ENCODE measurements around the gene C1QL2.

C1QL2 gene

DNA sequence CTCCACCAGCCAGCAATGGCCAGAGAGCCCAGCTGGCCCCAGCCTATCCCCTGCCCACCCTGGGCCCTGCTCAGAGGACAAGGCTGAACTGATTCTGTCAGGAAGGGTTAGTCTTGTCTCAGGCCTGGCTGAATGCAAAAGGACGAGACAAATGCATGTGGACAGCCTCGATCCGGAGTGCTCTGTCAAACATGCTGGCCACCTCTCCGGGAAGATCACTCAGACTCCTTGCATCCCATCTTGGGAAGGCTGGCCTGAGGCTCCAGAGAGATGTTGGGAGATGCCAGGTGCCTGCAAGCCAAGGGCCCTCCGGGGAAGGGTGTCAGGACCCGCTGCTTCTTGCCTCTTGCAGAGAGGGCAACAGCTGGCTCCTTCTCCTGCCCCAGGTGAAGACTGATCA lies 20.2 kb upstream of the C1QL2 start:
- DNase-seq: no peak

GRCh38 chr2:119177838-119178190 lies 19.3 kb upstream of the C1QL2 start:
- peak in 1 of 2 experiments; percentile 16 for DNase-seq

DNA sequence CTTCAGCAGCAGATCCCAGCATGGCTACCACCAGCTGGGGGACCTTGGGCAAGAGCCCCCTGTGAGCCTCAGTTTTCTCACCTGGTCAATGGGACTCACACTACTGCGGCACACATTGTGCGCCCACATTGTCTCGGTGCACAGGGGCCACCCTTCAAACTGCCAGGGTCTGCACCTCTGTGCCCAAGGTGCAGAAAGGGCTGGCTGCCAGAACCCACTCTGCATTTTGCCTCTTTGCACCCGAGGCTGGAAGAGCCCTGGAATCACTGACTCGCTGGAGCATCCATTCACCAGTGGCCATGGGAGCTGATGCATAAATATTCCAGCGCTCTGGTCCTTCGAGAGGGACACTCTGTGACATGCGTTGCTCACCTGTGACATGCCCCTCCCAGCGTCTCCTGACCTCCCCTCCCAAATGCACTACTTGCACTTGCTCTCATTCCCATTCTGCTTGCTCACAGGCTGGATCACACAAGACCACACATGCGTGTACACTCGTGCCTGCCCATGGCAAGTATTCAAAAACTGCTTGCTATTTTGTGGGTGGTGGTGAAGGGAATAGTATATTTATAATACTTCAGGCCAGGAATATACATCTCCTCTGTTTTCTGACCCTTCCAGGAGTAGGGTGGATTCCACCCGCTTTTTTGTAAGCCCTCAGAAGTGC lies 18.8 kb upstream of the C1QL2 start:
- DNase-seq: no peak

DNA sequence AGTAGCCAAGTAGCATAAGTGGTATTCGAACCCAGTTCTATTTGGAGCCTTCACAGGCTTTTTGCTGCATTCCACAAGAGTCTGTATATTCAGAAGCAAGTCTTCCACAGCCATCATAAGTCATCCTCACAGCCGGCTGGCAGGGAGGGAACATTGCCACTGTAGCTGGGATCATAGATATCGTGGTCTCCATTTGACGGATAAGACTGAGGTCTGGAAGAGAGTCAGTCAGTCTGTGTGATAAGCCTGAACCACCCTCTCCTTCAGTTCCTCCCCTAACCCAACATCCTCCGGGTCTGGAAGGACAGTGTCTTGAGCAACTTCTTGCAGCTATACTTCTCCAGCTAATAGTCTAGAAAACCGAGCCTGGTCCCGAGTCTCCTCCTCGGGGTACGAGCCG lies 17.0 kb upstream of the C1QL2 start:
- DNase-seq: no peak

DNA sequence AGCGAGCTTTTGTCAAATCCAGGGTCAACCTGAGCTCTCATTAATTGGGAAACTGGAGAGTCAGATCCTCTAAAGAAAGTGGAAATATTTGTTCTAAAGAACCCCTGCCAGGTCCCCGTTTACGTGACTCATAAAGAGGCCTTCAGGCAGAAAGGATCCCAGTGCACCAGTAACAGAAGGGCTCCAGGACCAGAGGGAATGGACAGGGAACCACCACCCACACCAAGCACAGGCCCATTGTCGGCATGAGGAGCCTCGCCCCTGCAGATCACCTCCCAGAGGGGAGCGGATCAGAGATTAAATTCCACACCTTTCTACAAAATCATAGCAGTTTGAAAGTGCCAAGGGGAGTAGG lies 16.4 kb upstream of the C1QL2 start:
- DNase-seq: no peak

DNA sequence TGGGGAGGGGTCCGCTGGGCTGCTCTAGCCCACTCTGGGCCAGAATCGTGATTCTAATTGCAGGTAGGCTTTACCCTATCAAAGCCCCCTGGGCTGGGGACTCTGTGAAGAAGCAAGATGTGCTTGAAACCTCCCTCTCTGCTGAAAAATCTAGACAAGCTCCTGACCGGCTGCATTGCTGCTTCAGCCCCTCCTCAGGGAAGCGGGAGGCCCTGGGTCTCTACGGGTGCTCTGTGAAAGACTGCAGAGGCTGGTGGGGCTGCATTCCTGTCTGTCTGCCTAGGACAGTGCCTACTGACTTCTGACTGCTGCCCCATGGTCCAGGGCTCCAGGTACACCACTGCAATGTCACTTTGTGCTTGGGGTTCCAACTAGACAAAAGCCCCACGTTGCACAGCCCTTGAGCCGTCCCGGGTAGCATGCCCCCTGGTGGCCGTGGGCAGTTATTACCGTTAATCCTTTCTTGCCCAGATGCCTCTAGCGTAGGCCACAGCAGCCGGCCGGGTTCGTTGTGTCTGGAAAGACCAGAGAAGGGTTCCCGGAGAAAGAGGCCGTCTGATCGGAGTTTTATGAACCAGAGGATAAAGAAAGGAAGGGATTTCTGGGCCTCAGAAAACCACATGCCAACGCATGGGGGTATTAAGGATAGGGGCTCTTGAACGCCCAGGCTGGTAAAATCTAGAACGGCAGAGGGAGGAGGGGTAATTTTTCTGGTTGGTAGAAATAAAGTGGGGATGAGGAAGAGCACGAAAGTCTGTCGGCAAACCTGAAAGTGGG lies 15.9 kb upstream of the C1QL2 start:
- peak; percentile 18 to 35 for DNase-seq

- no peak for DNase-seq
These were observed 15.1 kb upstream of the C1QL2 start for GRCh38 chr2:119173556-119174060.

DNA sequence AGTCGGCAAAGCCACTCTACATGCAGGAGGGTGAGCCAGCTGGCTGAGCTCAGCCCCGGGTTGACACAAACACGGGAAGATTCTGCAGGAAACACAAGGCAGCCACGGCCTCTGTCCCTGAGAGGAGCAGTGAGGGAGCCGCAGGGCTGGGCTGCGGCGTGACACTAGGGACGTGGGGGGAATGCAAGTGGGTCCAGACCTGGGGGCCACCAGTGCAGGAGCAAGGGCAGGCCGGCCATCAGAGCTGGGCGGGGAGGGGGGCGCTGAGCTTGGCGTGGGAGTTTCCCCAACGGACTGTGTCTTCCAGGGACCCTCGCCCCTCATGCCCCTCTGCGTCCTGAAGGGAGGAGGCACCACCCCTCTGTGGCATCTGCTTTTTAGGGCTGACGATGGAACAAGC lies 12.0 kb upstream of the C1QL2 start:
- no peak for DNase-seq

DNA sequence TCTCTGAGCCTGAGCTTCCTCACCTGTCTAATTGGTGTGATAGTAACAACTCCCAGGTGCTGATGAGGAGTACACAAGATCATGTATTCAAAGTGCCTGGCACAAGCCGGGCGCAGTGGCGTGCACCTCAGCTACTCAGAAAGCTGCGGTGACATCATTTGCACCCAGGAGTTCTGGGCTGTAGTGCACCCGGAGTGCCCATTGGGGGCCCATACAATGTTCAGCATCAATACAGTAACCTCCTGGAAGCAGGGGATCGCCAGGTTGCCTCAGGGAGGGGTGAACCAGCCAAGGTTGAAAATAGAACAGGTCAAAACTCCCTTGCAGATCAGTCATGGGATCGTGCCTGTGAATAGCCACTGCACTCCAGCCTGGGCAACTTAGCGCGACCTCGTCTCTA lies 11.2 kb upstream of the C1QL2 start:
- no peak for DNase-seq

DNA sequence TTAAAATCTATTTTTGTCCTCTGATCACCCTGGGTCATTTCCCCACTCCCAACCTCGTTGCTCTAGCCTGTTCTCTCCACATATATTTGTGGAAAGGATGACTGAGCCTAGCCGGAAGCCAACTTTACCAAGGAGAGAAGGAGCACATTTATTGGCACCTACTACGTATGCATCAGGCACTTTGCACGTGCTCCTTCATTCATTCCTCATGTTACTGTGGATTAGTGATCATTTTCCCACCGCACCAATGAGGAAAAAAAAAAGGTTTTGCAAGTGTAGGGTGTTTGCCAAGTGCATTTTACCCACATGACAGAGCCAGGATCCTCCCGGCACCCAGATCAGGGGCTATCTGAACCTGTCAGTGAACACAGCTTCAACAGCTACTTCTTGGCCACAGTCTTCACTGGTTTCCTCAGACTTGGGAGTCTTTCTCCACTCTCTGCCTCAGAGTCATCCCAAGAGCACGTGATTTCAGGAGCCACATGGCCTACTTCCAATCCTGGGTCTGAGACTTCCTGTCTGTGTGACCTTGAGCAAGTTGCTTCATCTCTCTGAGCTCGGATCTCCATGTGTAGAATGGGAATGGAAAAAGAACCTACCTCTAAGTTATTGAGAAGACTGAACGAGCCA lies 1.9 kb upstream of the C1QL2 start:
- DNase-seq: no peak

GRCh38 chr2:119157850-119158511 lies 570 bp downstream of the C1QL2 start:
- DNase-seq: peak in 1 of 2 experiments; percentile 13

GRCh38 chr2:119156891-119157773 lies 1.4 kb downstream of the C1QL2 start:
- DNase-seq: no peak

GRCh38 chr2:119156105-119156890 lies 2.3 kb downstream of the C1QL2 start:
- DNase-seq: no peak

- no peak for DNase-seq
These were observed 2.9 kb downstream of the C1QL2 start for GRCh38 chr2:119155633-119156032.

- no peak for DNase-seq
These were observed 4.5 kb downstream of the C1QL2 start for GRCh38 chr2:119154076-119154475.

- DNase-seq: no peak
These were observed 8.9 kb downstream of the C1QL2 start for GRCh38 chr2:119149611-119150010.

DNA sequence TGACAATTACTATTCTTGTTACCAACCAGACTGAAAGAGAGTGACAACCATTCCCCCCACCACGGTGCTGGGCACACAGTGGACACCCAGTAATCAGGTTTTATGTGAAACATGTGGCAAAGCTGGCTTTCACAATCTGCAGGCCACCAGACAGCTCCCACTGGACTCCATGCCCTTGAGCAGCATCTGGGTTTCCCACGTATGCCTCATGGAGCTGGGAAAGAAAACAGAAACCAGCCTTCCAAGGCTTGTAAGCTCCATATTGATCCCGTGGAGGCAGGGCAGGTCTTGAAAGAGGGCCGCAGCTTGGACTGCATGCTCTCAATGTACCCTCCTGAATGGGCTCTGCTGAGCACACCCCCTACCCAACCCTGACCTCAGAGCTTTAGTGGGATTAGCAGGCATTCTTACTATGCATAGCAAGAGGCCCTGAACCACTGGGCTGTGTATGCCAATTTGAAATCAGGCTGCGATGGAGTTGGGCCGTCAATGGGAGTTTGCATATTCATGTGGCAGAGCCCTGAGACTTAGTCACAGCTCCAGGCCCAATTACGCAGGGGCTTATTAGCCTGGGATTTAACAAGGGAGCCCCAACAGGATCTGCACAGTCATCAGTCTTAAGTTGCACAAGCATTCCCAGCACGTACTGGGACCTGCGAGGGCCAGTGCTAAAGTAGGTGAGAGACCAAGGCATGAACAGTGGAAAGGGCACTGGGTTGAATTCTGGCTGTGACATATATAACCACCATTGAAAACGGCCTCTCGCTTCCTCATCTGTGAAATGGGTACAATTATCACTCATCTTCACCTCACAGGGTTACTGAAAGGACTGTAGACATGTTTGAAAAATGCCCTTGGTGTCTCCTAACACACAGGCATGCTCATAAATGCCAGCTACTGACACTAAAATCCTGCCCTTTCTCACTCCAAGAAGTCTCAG lies 10.5 kb downstream of the C1QL2 start:
- no peak for DNase-seq

- no peak for DNase-seq
These were observed 13.7 kb downstream of the C1QL2 start for GRCh38 chr2:119144806-119145205.

DNA sequence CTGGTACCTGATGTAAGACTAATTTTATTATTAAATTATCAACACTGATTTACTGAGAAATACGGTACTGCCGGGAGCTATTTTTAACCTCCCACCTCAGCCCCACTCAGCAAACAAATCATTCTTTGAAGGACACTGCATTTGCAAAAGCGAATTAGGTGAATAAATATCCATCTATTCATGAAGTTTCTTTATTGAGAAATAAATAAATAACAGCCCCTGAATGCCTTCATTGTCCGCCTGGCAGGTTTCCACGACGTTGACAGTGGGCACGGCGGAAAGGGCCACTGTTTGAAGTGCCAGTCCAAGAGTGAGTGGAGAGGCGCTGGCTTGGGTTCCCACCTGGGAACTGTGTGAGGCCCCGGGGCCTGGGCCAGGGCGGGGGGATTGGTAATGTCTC lies 15.7 kb downstream of the C1QL2 start:
- DNase-seq: no peak

- no peak for DNase-seq
These were observed 21.0 kb downstream of the C1QL2 start for GRCh38 chr2:119137502-119137901.

DNA sequence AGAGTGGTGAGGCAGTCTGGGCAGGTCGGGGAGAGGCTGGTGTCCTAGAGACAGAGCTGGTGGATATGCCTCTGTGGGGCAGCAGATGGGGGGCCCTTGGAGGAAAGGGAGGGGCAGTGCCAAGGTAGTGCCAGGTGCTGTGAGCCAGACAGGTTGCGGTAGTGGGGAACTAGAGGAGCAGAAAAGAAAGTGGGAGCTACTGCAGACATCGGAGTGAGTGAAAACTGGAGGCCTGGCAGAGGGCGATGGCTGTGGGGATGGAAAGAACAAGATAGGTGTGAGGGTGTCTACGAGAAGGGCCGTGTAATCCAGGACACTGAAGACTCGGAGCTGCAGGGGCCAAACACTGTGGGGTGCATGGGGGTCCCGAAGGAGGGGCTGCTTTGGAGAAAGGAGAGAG lies 21.7 kb downstream of the C1QL2 start:
- no peak for DNase-seq
